Caco-2 (cell line): Measurements from ENCODE around the gene SAMD8. TPM values are rescaled to one million over a fixed set of nuclear protein-coding genes. Genes with fewer than 3 reads are reported as not detected.
A peak's percentile ranks its signal among the peaks of the same experiment; 100 is the strongest.
"Not testable (repeated sequence)": the region's sequence is repeated elsewhere in the genome, so short reads cannot be mapped to it uniquely, and the experiment has no call there.

Experiments
- BruUV-seq: library from RNA; stranded (reverse); fragments of 400-500 nt; replicated peaks from 2 replicates; lab custom pipeline; 2021; lab: Mats Ljungman, UMichigan
- CTCF ChIA-PET: fragments of 300-600 bp; sonication (Branson Sonifier 250); formaldehyde crosslinking; loops from one replicate; lab custom pipeline; 2022; ENCODE audit warnings: antibody characterized with exemption; lab: Charles Lee
- POLR2A ChIA-PET: fragments of 300-600 bp; sonication (Branson Sonifier 250); formaldehyde crosslinking; loops from one replicate; lab custom pipeline; 2022; ENCODE audit warnings: antibody characterized with exemption; lab: Charles Lee
- DNase-seq, 2 experiments: peaks; one replicate each; pipeline versions ENCODE4 v3.0.0 to v3.0.0-alpha.2; 2020 to 2022
- H3K27me3 ChIP-seq: replicated peaks from 2 replicates; pipeline ENCODE4 v1.6.0; 2011; ENCODE audit warnings: low read length; ENCODE audit not compliant: control insufficient read depth, insufficient read depth
- H3K36me3 ChIP-seq: 2 replicates; pipeline ENCODE4 v1.5.1; 2011; ENCODE audit warnings: low read length; ENCODE audit not compliant: control insufficient read depth, insufficient read depth
- H3K4me1 ChIP-seq: fragments of 250-450 bp; sonication (Bioruptor Pico); 2 replicates; pipeline ENCODE4 v1.5.1; 2020; ENCODE audit warnings: mild to moderate bottlenecking
- H3K4me3 ChIP-seq: 2 replicates; pipeline ENCODE4 v1.5.1; 2011; ENCODE audit warnings: low read depth, mild to moderate bottlenecking, control low read depth, low read length
- H3K9me3 ChIP-seq: fragments of 250-450 bp; sonication (Bioruptor Pico); 2 replicates; pipeline ENCODE4 v1.5.1; 2020; ENCODE audit warnings: mild to moderate bottlenecking, moderate library complexity
- H3K27ac Mint-ChIP-seq: one replicate; pipeline ENCODE4 v1.8.0; 2022; ENCODE audit warnings: mixed read lengths; ENCODE audit not compliant: unreplicated experiment
- H3K27me3 Mint-ChIP-seq: one replicate; pipeline ENCODE4 v1.8.0; 2022; ENCODE audit warnings: mixed read lengths; ENCODE audit not compliant: insufficient read depth, unreplicated experiment
- H3K36me3 Mint-ChIP-seq: one replicate; pipeline ENCODE4 v1.8.0; 2022; ENCODE audit warnings: mild to moderate bottlenecking, mixed read lengths; ENCODE audit not compliant: insufficient read depth, unreplicated experiment
- H3K4me1 Mint-ChIP-seq: one replicate; pipeline ENCODE4 v1.8.0; 2022; ENCODE audit warnings: low read depth, mixed read lengths; ENCODE audit not compliant: unreplicated experiment
- H3K4me3 Mint-ChIP-seq: one replicate; pipeline ENCODE4 v1.8.0; 2022; ENCODE audit warnings: mild to moderate bottlenecking, moderate library complexity, mixed read lengths; ENCODE audit not compliant: unreplicated experiment
- H3K9me3 Mint-ChIP-seq: one replicate; pipeline ENCODE4 v1.8.0; 2022; ENCODE audit warnings: mixed read lengths; ENCODE audit not compliant: unreplicated experiment
- CTCF ChIP-seq, 2 experiments: fragments of 200-600 bp in 1 of 2; IDR thresholded peaks; 1 replicate in 1 of 2; 2 replicates in 1 of 2; pipeline versions ENCODE4 v1.5.1 to v1.8.0; 2011 to 2022; ENCODE audit warnings: antibody characterized with exemption in 1 of 2, control low read depth in 1 of 2, inconsistent platforms in 1 of 2, low read depth in 1 of 2, low read length in 1 of 2, mild to moderate bottlenecking in 1 of 2, moderate library complexity in 1 of 2; ENCODE audit not compliant: insufficient read depth in 1 of 2, severe bottlenecking in 1 of 2, unreplicated experiment in 1 of 2
- intact Hi-C: fragments of 100-400 bp; cut with micrococcal nuclease; formaldehyde crosslinking; loops from one replicate; pipeline ENCODE4 v1.10.0; 2022; ENCODE audit not compliant: unreplicated experiment
- total RNA-seq: library from RNA; stranded (reverse); gene quantifications from 2 replicates; pipeline ENCODE4 v1.2.3, GENCODE V29; 2022

SAMD8 gene
- total RNA-seq, 1 experiment from 2014 or later: 25.2 TPM

GRCh38 chr10:75201793-75202307 is 90.4 kb downstream of the SAMD8 start:
- no peak overlapping the region for H3K4me3 Mint-ChIP-seq
- peak; percentile 22 to 42 for DNase-seq
- no peaks in the 10 kb centered on the region for H3K36me3 Mint-ChIP-seq
- H3K27me3 Mint-ChIP-seq: no peaks in the 10 kb centered on the region
- no peak overlapping the region for H3K4me3 ChIP-seq
- ChIA-PET CTCF (no interaction called here), POLR2A (no interaction called here)
- H3K9me3 Mint-ChIP-seq: no peaks in the 10 kb centered on the region
- H3K9me3 ChIP-seq: no peaks in the 10 kb centered on the region
- H3K36me3 ChIP-seq: no peaks in the 10 kb centered on the region
- H3K27me3 ChIP-seq: no peaks in the 10 kb centered on the region
- no peak for TF ChIP-seq CTCF (IDR thresholded peaks at IDR 0.05; ENCODE audit: insufficient read depth in 1 of 2, low read depth in 1 of 2, low read length in 1 of 2, severe bottlenecking in 1 of 2, unreplicated experiment in 1 of 2)
- H3K4me1 Mint-ChIP-seq: peaks cover 15% of the 10 kb centered on the region
- H3K4me1 ChIP-seq: peaks cover 16% of the 10 kb centered on the region
- no TSS peak for BruUV-seq
- H3K27ac Mint-ChIP-seq: peak overlapping the region; percentile 78
- intact Hi-C loops: no loop called here

GRCh38 chr10:75202321-75203045 is 91.0 kb downstream of the SAMD8 start:
- ChIA-PET CTCF (interaction anchor here (0.6 kb wide), 1 partner anchor 30 kb away, joined by 4 read pairs; no protein-coding TSS in a partner anchor), POLR2A (no interaction called here)
- Histone ChIP-seq H3K4me3 (no peak overlapping the region), H3K9me3 (no peaks in the 10 kb centered on the region), H3K4me1 (peaks cover 16% of the 10 kb centered on the region), H3K27me3 (no peaks in the 10 kb centered on the region), H3K36me3 (no peaks in the 10 kb centered on the region)
- DNase-seq: peak in 1 of 2 experiments; percentile 26
- no peak overlapping the region for H3K4me3 Mint-ChIP-seq
- intact Hi-C loops: no loop called here
- no TSS peak for BruUV-seq
- H3K9me3 Mint-ChIP-seq: no peaks in the 10 kb centered on the region
- no peak for TF ChIP-seq CTCF (IDR thresholded peaks at IDR 0.05; ENCODE audit: insufficient read depth in 1 of 2, low read depth in 1 of 2, low read length in 1 of 2, severe bottlenecking in 1 of 2, unreplicated experiment in 1 of 2)
- H3K4me1 Mint-ChIP-seq: peaks cover 15% of the 10 kb centered on the region
- H3K36me3 Mint-ChIP-seq: no peaks in the 10 kb centered on the region
- H3K27me3 Mint-ChIP-seq: no peaks in the 10 kb centered on the region
- H3K27ac Mint-ChIP-seq: peak overlapping the region; percentile 78

GRCh38 chr10:75203046-75203620 is 91.7 kb downstream of the SAMD8 start:
- BruUV-seq, H3K9me3 ChIP-seq, H3K4me3 ChIP-seq, H3K27me3 ChIP-seq, H3K36me3 ChIP-seq, H3K4me3 Mint-ChIP-seq, H3K27me3 Mint-ChIP-seq, intact Hi-C loops, H3K36me3 Mint-ChIP-seq, POLR2A ChIA-PET, H3K9me3 Mint-ChIP-seq: not testable (repeated sequence)
- DNase-seq: peak in 1 of 2 experiments; percentile 12
- Mint-ChIP-seq H3K27ac (peak overlapping the region; percentile 78), H3K4me1 (peaks cover 15% of the 10 kb centered on the region)
- CTCF ChIA-PET: interaction anchor here (0.6 to 0.7 kb wide), 2 partner anchors 29 to 41 kb away, joined by 4 to 8 read pairs; no protein-coding TSS in a partner anchor
- H3K4me1 ChIP-seq: peaks cover 16% of the 10 kb centered on the region
